Spleen (tissue), 11 donors: ENCODE results near the gene TEX29. TPM values are rescaled to one million over a fixed set of nuclear protein-coding genes. Genes with fewer than 3 reads are reported as not detected.

Experiments used
- DNase-seq: peaks from one replicate; pipeline ENCODE4 v3.0.0-alpha.2; 2020
- H3K27ac ChIP-seq, 8 donors: fragments of 200-600 bp; sonication (generic) in 7 of 8; 1 replicate in 4 of 8; 2 replicates in 4 of 8; pipeline versions ENCODE4 v1.5.0 to v1.8.0; 2016 to 2021; ENCODE audit warnings: inconsistent platforms in 4 of 8, mild to moderate bottlenecking in 4 of 8, moderate library complexity in 1 of 8
- H3K27me3 ChIP-seq, 7 donors: fragments of 200-600 bp; sonication (generic) in 6 of 7; replicated peaks in 1 of 7; 1 replicate in 4 of 7; 2 replicates in 3 of 7; pipeline versions ENCODE4 v1.5.0 to v1.8.0; 2016 to 2021; ENCODE audit warnings: inconsistent platforms in 3 of 7, mild to moderate bottlenecking in 1 of 7
- H3K36me3 ChIP-seq, 6 donors: fragments of 200-600 bp; sonication (generic) in 5 of 6; 1 replicate in 4 of 6; 2 replicates in 2 of 6; pipeline versions ENCODE4 v1.5.0 to v1.8.0; 2016 to 2021; ENCODE audit warnings: inconsistent platforms in 2 of 6
- H3K4me1 ChIP-seq, 6 donors: fragments of 200-600 bp; sonication (generic) in 5 of 6; 1 replicate in 3 of 6; 2 replicates in 3 of 6; pipeline versions ENCODE4 v1.5.0 to v1.8.0; 2016 to 2021; ENCODE audit warnings: inconsistent platforms in 3 of 6
- H3K4me3 ChIP-seq, 8 donors: fragments of 200-600 bp; sonication (generic) in 7 of 8; 1 replicate in 4 of 8; 2 replicates in 4 of 8; pipeline versions ENCODE4 v1.5.0 to v1.8.0; 2016 to 2021; ENCODE audit warnings: inconsistent platforms in 4 of 8, mild to moderate bottlenecking in 4 of 8, moderate library complexity in 2 of 8
- H3K9me3 ChIP-seq, 8 donors: fragments of 200-600 bp; sonication (generic) in 7 of 8; 1 replicate in 4 of 8; 2 replicates in 4 of 8; pipeline versions ENCODE4 v1.5.0 to v1.8.0; 2016 to 2021; ENCODE audit warnings: inconsistent platforms in 4 of 8
- POLR2A ChIP-seq, 3 donors: fragments of 450-650 bp; IDR thresholded peaks; one replicate each; pipeline ENCODE4 v1.5.1; 2017; ENCODE audit warnings: antibody characterized with exemption in 3 of 3, mild to moderate bottlenecking in 1 of 3
- POLR2AphosphoS5 ChIP-seq, 3 donors: sonication (generic); formaldehyde crosslinking; IDR thresholded peaks; one replicate each; pipeline ENCODE4 v1.5.1; 2017; ENCODE audit warnings: antibody characterized with exemption in 3 of 3
- WGBS, 5 donors: extraction: QIAGEN DNeasy Blood & Tissue Kit in 3 of 5; methylation state at CpG; one replicate each; pipeline versions ENCODE4 v1.1.5 to v1.1.7; 2013 to 2018; 5-methylcytosine and 5-hydroxymethylcytosine counted together
- intact Hi-C: fragments of 100-400 bp; cut with DNase I; formaldehyde crosslinking; loops from one replicate; pipeline ENCODE4 v1.15.0; 2023; ENCODE audit warnings: low total_unique reads
- polyA plus RNA-seq, 3 donors: library from polyadenylated mRNA; stranded (reverse); fragments of 200-250 nt; gene quantifications; one replicate each; pipeline ENCODE4 v1.2.1, GENCODE V29; 2013
- total RNA-seq, 7 donors: library from RNA; depleted of rRNA in 3 of 7; stranded (reverse); fragments of >200 nt in 3 of 7; fragmentation: NEBNext Ultra II Directional in 4 of 7; extraction: Animal tissue kit (Norgen Biotek cat#: 25700) in 4 of 7; gene quantifications; one replicate each; pipeline versions ENCODE4 v1.1.0 to v1.2.1, GENCODE V29; 2016 to 2021
- TF ChIP-seq, protein P1 (sequence below), 11 experiments: fragments of 200-600 bp in 7 of 11; fragments of 450-650 bp in 4 of 11; sonication (generic) in 4 of 11; IDR thresholded peaks in 8 of 11; conservative IDR thresholded peaks in 3 of 11; 1 replicate in 7 of 11; 2 replicates in 4 of 11; pipeline versions ENCODE4 v1.4.0 to v1.8.0; 2016 to 2021; ENCODE audit warnings: antibody characterized with exemption in 11 of 11, inconsistent platforms in 4 of 11, mild to moderate bottlenecking in 1 of 11
- donor health status: healthy with polysubstance abuse.
- donor health status: DM: no; HTN: no; CAD: no; lungs with moderate emphysema.
- donor health status: DM: no; HTN: no; CAD: no.
- donor health status: Bipolar disorder and iron deficiency.
- donor health status: healthy.
- donor health status: DM: no; HTN: no; CAD: no.
- donor health status: DM: yes; HTN: yes; CAD: no.

The TEX29 gene
- total and polyA plus RNA-seq, 10 donors = 0.54 to 1.7 (median 0.70) TPM; not detected in 4

DNA sequence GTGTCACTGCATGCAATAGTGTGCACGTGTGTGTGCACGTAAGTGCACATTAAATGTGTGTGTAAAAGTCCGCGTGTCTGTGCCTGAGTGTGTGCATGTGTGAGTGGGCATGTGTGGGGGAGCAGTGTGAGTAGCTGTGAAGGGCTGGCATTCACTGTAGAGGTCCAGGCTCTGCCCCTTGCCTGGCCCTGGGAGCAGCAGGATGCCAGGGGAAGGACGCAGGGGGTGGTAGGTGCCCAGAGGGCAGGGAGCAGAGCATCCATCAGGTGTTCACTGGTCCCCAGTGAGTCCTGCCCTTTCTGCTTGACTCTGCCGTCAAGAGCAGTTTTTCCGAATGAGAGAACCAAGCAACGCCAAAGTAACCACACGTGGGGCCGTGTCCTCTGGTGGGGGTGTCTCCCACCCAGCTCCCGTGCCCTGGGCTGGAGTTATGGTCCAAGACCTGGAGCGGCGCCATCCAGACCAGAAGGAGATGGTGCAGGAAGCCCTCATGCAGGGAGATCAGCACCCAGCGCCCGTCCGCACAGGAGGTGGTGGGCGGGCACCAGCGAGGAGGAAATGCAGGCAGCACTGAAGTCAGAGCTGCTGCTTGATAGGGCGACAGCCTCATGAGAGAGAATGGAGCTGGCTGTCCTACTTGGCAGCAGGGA lies 68.5 kb downstream of the TEX29 start:
- TF ChIP-seq POLR2A (IDR thresholded peaks at IDR 0.05) (no peak), POLR2AphosphoS5 (IDR thresholded peaks at IDR 0.05) (no peak)
- TF ChIP-seq, protein P1, sequence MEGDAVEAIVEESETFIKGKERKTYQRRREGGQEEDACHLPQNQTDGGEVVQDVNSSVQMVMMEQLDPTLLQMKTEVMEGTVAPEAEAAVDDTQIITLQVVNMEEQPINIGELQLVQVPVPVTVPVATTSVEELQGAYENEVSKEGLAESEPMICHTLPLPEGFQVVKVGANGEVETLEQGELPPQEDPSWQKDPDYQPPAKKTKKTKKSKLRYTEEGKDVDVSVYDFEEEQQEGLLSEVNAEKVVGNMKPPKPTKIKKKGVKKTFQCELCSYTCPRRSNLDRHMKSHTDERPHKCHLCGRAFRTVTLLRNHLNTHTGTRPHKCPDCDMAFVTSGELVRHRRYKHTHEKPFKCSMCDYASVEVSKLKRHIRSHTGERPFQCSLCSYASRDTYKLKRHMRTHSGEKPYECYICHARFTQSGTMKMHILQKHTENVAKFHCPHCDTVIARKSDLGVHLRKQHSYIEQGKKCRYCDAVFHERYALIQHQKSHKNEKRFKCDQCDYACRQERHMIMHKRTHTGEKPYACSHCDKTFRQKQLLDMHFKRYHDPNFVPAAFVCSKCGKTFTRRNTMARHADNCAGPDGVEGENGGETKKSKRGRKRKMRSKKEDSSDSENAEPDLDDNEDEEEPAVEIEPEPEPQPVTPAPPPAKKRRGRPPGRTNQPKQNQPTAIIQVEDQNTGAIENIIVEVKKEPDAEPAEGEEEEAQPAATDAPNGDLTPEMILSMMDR (IDR thresholded peaks at IDR 0.05 in 8 of 11, conservative IDR thresholded peaks at IDR 0.05 in 3 of 11) = no peak
- Histone ChIP-seq H3K36me3 (no peaks in the 10 kb centered on the region), H3K27ac (no peak overlapping the region), H3K4me1 (no peaks in the 10 kb centered on the region), H3K27me3 (peaks cover 0 to 33% (median 0%) of the 10 kb centered on the region in 7 donors), H3K4me3 (no peak overlapping the region), H3K9me3 (no peaks in the 10 kb centered on the region)
- intact Hi-C loops = no loop called here
- WGBS, 5 donors = 71 to 85% (median 76%) methylated on average over 19 of the region's 19 CpGs
- no peak for DNase-seq

DNA sequence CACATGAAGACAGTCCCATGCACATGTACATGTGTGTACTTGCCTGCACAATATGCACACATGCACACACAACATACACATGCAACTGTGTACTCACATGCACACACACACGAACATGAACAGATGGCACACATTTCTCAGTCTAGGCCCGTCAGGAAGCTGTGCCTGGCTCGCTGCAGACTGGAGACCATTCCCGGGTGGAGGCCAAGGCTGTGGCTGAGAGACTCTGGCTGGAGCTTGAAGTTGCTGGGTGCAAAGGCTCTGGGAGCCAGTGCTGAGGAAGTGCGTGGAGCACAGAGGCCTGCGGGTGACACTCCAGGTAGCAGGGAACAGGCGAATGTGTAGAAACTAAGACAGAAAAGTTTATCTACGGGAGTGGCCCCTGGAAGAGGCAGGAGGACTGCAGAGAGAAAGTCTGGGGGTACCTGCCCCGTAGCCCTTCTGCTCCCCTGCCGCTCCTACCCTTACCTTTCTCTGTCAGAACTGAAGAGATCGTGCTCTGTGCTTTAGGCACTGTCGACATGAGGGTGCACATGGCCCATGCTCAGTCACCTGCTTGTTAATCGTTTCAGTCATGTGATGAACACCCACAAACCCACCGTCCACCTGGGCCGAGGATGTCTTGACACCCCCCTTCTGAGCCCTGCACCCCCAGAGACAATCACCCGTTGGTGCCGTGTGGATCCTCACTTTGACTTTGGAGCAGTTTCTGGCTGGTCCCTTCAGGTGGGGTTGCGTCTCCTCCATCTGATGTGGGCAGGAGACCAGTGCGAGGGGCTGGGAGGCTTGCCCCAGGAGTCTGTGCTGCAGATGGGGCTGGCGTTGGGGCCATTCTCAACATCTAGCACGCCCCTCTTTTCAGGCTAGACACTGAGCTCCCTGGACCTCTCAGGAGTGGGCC lies 69.4 kb downstream of the TEX29 start:
- Histone ChIP-seq H3K27ac (no peak overlapping the region), H3K4me3 (no peak overlapping the region), H3K9me3 (no peaks in the 10 kb centered on the region), H3K4me1 (no peaks in the 10 kb centered on the region), H3K36me3 (no peaks in the 10 kb centered on the region), H3K27me3 (peaks cover 0 to 25% (median 0%) of the 10 kb centered on the region in 7 donors)
- intact Hi-C loops = no loop called here
- DNase-seq = peak; percentile 52
- WGBS, 5 donors = 70 to 83% (median 78%) methylated on average over 20 to 21 of the region's 21 CpGs
- TF ChIP-seq POLR2AphosphoS5 (IDR thresholded peaks at IDR 0.05) = no peak
- TF ChIP-seq POLR2A (IDR thresholded peaks at IDR 0.05) = no peak
- TF ChIP-seq, protein P1 (IDR thresholded peaks at IDR 0.05 in 8 of 11, conservative IDR thresholded peaks at IDR 0.05 in 3 of 11) = no peak

DNA sequence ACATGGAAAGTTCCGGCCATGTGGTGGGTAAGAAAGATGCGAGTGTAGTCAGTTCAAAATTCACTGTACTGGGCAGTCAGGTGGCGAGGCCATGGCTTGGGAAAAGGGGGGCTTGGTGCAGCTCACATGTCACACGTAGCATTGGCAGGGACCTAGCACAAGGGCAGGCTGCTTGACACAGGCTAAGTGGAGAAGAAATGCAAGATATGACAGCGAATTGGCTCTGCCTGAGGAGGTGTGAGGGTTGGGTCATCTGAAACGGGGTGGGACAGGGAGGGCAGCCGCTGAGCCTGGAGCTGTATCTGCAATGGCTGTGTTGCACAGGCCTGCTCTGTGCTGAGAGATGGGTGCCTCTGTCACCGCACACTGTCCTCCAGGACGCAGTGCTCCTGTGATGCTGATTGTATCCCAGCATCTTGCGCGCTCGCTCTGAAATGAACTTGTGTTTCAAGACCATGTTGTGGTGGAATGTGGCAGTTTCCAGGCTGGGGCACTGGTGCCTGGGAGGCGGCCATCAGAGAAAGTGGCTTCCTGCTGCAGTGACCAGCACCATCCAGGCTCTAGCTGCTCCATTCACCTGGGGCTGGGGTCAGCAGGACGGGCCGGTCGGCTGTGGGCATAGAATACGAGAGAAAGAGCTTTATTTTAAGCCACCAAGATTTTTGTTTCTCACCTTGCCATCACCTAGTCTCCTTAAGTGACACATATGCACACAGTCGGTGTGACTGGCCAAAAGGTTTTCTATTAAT lies 70.3 kb downstream of the TEX29 start:
- H3K27me3 ChIP-seq = peaks cover 0 to 18% (median 0%) of the 10 kb centered on the region in 7 donors
- DNase-seq = peak; percentile 51
- no peak overlapping the region for H3K4me3 ChIP-seq
- intact Hi-C loops = no loop called here
- WGBS, 5 donors = 80 to 89% (median 88%) methylated on average over 16 to 18 of the region's 18 CpGs
- no peaks in the 10 kb centered on the region for H3K36me3 ChIP-seq
- no peaks in the 10 kb centered on the region for H3K4me1 ChIP-seq
- H3K9me3 ChIP-seq = no peaks in the 10 kb centered on the region
- H3K27ac ChIP-seq = no peak overlapping the region
- TF ChIP-seq POLR2AphosphoS5 (IDR thresholded peaks at IDR 0.05) (no peak), POLR2A (IDR thresholded peaks at IDR 0.05) (no peak)
- TF ChIP-seq, protein P1 (IDR thresholded peaks at IDR 0.05 in 8 of 11, conservative IDR thresholded peaks at IDR 0.05 in 3 of 11) = no peak
